NCI-H82 (cell line): Measurements from ENCODE around the gene PLEKHM1.

Experiments
- DNase-seq: peaks from one replicate; lab custom pipeline; 2025; lab: John Stamatoyannopoulos, UW

PLEKHM1 gene

DNA sequence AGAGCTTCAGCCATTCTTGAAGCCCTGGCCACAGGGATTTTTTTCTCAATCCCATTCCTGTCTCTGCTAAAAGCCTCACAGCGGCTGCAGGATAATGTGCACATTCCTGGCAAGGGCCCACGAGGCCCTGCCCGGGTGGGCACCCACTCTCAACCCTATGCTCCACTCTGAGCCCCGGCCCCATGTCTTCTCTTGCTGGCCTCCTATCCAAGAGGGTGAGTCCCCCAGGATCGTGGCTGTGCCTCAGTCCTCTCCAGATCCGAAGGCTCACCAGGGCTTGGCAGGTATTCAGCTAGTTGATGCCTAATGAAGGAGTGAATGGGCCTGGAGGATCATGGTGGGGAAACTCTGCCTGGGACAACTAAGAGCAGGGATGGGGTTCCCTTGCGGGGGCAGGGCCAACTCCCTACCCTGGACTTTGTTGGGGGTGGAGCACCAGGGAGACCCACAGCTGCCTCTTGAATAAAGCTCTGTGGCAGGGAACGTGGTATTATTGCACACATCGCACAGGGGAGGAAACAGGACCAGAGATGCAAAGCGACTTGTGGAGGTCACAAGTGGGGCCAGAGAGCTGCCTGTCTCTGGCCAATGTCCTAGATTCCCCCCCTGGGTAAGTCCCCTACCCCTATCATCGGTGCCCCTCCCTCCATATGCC is 63.2 kb downstream of the PLEKHM1 start:
- DNase-seq, result no peak

DNA sequence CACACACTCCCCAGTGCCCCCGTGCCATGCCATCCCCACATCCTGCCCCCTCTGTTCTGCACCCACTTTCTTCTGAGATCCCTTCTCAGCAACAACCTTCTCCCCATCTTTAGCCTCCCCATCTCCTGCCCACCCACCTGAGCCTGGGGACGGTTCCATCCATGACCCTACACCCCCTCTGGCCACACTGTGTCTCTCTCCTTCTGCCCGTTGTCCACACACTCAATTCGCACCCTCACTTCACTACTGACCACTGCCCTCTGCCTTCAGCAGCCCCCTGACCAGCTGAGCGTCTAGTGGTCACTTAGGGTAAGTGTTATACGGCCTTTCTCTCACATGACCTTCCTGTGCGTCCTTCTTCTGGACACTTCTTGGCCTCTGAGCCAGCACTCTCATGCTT is 64.0 kb downstream of the PLEKHM1 start:
- no peak for DNase-seq

GRCh38 chr17:45425984-45426413 is 64.5 kb downstream of the PLEKHM1 start:
- DNase-seq, result no peak

DNA sequence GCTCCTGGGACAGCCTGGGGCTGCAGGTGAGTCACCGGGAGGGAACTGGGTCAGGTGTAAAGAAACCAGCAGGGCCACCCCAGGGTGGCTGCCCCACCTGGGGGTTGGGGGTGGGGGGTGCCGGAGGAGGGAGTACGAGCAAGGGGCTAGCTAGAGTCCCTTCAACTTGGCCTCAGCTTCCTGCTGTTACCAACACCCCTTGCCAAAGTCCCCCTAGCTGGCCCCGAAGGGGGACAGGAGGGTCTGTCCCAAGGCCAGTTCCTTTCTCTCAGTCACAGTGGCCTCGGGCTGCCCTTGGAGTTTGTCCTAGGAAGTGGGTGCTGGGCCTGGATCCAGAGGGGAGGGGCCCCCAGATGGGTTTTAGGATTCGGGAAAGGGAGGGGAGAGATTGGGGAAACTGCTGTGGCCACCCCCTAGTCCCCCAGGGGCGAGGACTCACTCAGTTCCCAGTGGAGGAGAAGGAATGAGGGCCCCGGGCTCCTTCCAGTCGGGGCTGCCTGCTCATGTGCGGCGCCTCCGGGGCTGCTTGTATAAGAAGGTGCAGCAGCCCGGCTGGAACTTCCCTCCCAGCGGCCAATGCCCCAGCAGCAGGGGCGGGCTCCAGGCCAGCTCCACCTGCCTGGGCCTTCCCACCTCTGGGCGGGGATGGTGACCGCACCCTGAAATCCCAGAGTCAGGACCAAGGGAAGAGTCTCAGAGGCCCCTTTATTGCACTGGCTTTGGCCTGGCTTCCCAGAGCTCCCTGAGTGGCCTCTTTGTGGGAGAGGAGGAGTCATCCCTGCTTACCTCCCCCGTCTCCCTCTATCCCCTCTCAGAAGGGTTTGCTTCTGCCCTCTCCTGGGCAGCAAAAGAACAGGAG is 65.2 kb downstream of the PLEKHM1 start:
- DNase-seq, result peak; percentile 85

GRCh38 chr17:45424769-45425124 is 65.8 kb downstream of the PLEKHM1 start:
- DNase-seq, result no peak

- no peak for DNase-seq
Measured at GRCh38 chr17:45423975-45424335, 66.6 kb downstream of the PLEKHM1 start.

GRCh38 chr17:45423304-45423974 is 67.1 kb downstream of the PLEKHM1 start:
- DNase-seq, result no peak

DNA sequence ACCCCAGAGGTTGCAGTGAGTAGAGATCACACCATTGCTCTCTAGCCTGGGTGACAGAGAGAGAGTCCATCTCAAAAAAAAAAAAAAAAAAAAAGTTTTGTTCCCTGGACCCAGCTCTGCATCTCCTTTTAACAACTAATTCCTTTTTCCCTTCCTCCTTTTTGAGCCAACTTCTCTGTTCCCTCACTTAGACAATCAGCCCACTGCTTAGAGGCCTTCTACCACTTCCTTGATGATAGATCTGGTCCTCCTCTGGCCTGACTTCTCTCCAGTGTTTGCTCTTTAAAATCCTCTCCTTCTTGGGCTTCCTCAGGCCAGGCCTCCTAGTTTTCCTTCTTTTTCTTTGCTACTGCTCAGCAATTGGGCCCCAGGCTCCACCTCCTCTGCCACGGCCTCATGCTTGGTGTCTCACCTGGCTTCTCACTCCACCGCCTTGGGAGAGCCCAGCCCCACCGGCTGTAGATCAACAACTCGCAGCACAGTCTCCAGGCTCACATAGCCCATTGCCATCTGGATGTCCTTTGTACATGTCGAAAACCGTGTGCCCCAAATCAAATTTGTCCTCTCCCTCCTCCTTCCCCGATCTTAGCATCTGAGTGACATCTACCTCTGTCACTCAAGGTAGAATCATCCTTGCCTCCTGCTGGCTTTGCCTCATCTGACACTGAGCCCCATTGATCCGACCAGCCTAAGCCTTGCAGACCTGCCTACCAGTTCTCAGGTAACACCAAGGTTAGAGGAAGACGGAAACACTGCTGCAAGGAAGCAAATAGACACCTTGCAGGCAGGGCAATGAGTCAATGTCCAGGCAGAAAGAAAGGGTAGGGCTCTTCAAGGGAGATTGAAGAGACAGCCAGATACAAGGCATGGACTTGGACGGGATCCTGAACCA is 75.3 kb downstream of the PLEKHM1 start:
- peak; percentile 22 for DNase-seq

GRCh38 chr17:45413498-45413923 is 77.0 kb downstream of the PLEKHM1 start:
- DNase-seq, result no peak

- no peak for DNase-seq
Measured at GRCh38 chr17:45411348-45412105, 79.0 kb downstream of the PLEKHM1 start.

GRCh38 chr17:45410144-45411091 is 80.1 kb downstream of the PLEKHM1 start:
- DNase-seq, result no peak

- no peak for DNase-seq
Measured at GRCh38 chr17:45409659-45410076, 80.9 kb downstream of the PLEKHM1 start.

- DNase-seq, result no peak
Measured at GRCh38 chr17:45408611-45409421, 81.7 kb downstream of the PLEKHM1 start.

DNA sequence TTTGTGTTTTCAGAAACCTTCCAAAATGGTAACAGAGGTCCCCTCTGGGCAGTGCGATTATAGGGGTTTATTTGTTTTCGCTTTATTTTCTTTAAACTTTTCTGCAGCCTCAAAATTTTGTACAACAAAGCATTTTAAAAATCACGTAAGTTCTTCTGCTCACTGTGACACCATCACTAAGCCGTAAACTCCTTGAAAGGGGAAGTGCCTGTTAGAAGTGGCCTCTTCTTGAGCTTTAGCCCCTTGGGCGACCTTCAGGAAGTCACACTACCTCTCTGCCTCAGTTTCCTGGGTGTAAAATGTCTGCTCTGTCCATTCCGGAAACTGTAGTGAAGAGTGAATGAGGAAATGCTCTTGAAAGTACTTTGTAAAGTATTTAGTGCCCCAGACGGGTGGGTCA is 84.4 kb downstream of the PLEKHM1 start:
- DNase-seq, result no peak

GRCh38 chr17:45405250-45406086 is 85.1 kb downstream of the PLEKHM1 start:
- DNase-seq, result peak; percentile 81

DNA sequence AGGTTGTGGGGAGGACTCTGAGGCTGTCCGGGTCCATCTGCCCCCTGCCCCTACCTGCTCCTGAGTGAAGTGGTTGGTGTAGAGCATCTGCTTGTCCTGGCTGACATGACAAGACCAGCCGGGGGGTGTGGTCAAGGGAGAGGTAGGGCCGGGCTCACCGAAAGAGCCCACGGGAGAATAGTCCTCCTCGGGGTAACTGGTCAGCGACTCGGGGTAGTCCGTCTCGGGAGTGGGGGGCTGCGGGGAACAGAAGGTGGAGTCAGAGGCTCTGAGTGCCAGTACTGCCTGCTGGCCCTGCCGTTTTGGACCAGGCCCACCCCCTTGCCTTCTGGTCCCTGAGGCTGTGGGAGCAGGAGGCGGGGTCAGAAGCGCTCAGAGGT is 85.7 kb downstream of the PLEKHM1 start:
- DNase-seq, result no peak

GRCh38 chr17:45403906-45404490 is 86.5 kb downstream of the PLEKHM1 start:
- DNase-seq, result no peak

- DNase-seq, result no peak
Measured at GRCh38 chr17:45402916-45403315, 87.6 kb downstream of the PLEKHM1 start.
